ENCODE results near the gene AQP3. TPM values are rescaled to one million over a fixed set of nuclear protein-coding genes. Genes with fewer than 3 reads are reported as not detected.

Gene AQP3
- total RNA-seq, 1 experiment from 2014 or later = 24.8 TPM

GRCh38 chr9:33437205-33437604 is 10.2 kb downstream of the AQP3 start:
- no TSS peak for BruUV-seq (replicated peaks)
- CTCF ChIA-PET = interaction anchor here (1.7 kb wide), 1 partner anchor 16 kb away, joined by 5 read pairs; no protein-coding TSS in a partner anchor
- peaks cover 59% of the 10 kb centered on the region for H3K4me1 ChIP-seq
- no peaks in the 10 kb centered on the region for H3K27me3 ChIP-seq (replicated peaks; ENCODE audit: control insufficient read depth, insufficient read depth, low read length)
- TF ChIP-seq CTCF (IDR thresholded peaks at IDR 0.05; ENCODE audit: insufficient read depth in 1 of 2, low read depth in 1 of 2, low read length in 1 of 2, severe bottlenecking in 1 of 2, unreplicated experiment in 1 of 2) = no peak
- H3K36me3 Mint-ChIP-seq (ENCODE audit: insufficient read depth, unreplicated experiment) = peaks cover 5% of the 10 kb centered on the region
- no peak overlapping the region for H3K4me3 ChIP-seq (ENCODE audit: low read depth, low read length)
- H3K36me3 ChIP-seq (ENCODE audit: control insufficient read depth, insufficient read depth, low read length) = no peaks in the 10 kb centered on the region
- H3K9me3 ChIP-seq = no peaks in the 10 kb centered on the region
- H3K4me3 Mint-ChIP-seq (ENCODE audit: unreplicated experiment) = no peak overlapping the region
- DNase-seq = no peak
- POLR2A ChIA-PET = interaction anchor here (0.6 kb wide), 1 partner anchor 10 kb away, joined by 4 read pairs; the partner anchor contains the start of gene AQP3
- no peaks in the 10 kb centered on the region for H3K27me3 Mint-ChIP-seq (ENCODE audit: insufficient read depth, unreplicated experiment)
- peaks cover 51% of the 10 kb centered on the region for H3K4me1 Mint-ChIP-seq (ENCODE audit: low read depth, unreplicated experiment)
- no peaks in the 10 kb centered on the region for H3K9me3 Mint-ChIP-seq (ENCODE audit: unreplicated experiment)
- intact Hi-C loops (cut with micrococcal nuclease; ENCODE audit: unreplicated experiment) = no loop called here
- H3K27ac Mint-ChIP-seq (ENCODE audit: unreplicated experiment) = peak overlapping the region; percentile 34

DNA sequence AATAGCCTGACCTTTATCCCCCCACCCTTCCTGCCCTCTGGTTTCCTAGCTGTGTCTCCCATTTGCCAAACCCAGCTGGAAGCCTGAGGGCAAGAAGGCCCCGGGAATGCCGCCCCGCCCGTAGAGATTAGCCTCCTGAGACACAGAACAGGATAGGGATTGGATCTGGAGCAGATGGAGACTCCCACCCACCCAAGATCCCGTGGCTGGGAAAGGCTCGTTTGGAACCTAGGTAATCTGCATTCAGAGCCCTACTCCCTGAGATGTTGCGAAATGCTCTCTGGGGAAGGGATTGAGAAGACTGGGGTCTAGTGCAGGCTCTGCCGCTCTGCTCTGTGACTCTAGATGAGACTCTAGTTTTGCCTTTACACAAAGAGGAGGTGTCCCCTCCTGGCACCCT is 10.9 kb downstream of the AQP3 start:
- no TSS peak for BruUV-seq (replicated peaks)
- no peaks in the 10 kb centered on the region for H3K9me3 Mint-ChIP-seq (ENCODE audit: unreplicated experiment)
- no peaks in the 10 kb centered on the region for H3K27me3 Mint-ChIP-seq (ENCODE audit: insufficient read depth, unreplicated experiment)
- intact Hi-C loops (cut with micrococcal nuclease; ENCODE audit: unreplicated experiment) = no loop called here
- peak; percentile 49 to 80 for DNase-seq
- ChIA-PET POLR2A (interaction anchor here (1.0 kb wide), 1 partner anchor 11 kb away, joined by 4 read pairs; the partner anchor contains the start of gene AQP3), CTCF (interaction anchor here (1.7 kb wide), 1 partner anchor 17 kb away, joined by 5 read pairs; no protein-coding TSS in a partner anchor)
- H3K4me3 Mint-ChIP-seq (ENCODE audit: unreplicated experiment) = no peak overlapping the region
- H3K36me3 Mint-ChIP-seq (ENCODE audit: insufficient read depth, unreplicated experiment) = no peaks in the 10 kb centered on the region
- no peak overlapping the region for H3K4me3 ChIP-seq (ENCODE audit: low read depth, low read length)
- TF ChIP-seq CTCF (IDR thresholded peaks at IDR 0.05; ENCODE audit: insufficient read depth in 1 of 2, low read depth in 1 of 2, low read length in 1 of 2, severe bottlenecking in 1 of 2, unreplicated experiment in 1 of 2) = no peak
- H3K9me3 ChIP-seq = no peaks in the 10 kb centered on the region
- peaks cover 54% of the 10 kb centered on the region for H3K4me1 Mint-ChIP-seq (ENCODE audit: low read depth, unreplicated experiment)
- H3K36me3 ChIP-seq (ENCODE audit: control insufficient read depth, insufficient read depth, low read length) = no peaks in the 10 kb centered on the region
- H3K4me1 ChIP-seq = peaks cover 59% of the 10 kb centered on the region
- peak overlapping the region; percentile 34 for H3K27ac Mint-ChIP-seq (ENCODE audit: unreplicated experiment)
- no peaks in the 10 kb centered on the region for H3K27me3 ChIP-seq (replicated peaks; ENCODE audit: control insufficient read depth, insufficient read depth, low read length)

GRCh38 chr9:33435821-33436277 is 11.5 kb downstream of the AQP3 start:
- peaks cover 59% of the 10 kb centered on the region for H3K4me1 ChIP-seq
- ChIA-PET CTCF (no interaction called here), POLR2A (interaction anchor here (1.0 kb wide), 1 partner anchor 11 kb away, joined by 4 read pairs; the partner anchor contains the start of gene AQP3)
- Mint-ChIP-seq H3K27ac (ENCODE audit: unreplicated experiment) (peak overlapping the region; percentile 34), H3K4me1 (ENCODE audit: low read depth, unreplicated experiment) (peaks cover 56% of the 10 kb centered on the region), H3K36me3 (ENCODE audit: insufficient read depth, unreplicated experiment) (no peaks in the 10 kb centered on the region), H3K9me3 (ENCODE audit: unreplicated experiment) (no peaks in the 10 kb centered on the region), H3K27me3 (ENCODE audit: insufficient read depth, unreplicated experiment) (no peaks in the 10 kb centered on the region), H3K4me3 (ENCODE audit: unreplicated experiment) (no peak overlapping the region)
- DNase-seq = no peak
- H3K27me3 ChIP-seq (replicated peaks; ENCODE audit: control insufficient read depth, insufficient read depth, low read length) = no peaks in the 10 kb centered on the region
- no peaks in the 10 kb centered on the region for H3K9me3 ChIP-seq
- TF ChIP-seq CTCF (IDR thresholded peaks at IDR 0.05; ENCODE audit: insufficient read depth in 1 of 2, low read depth in 1 of 2, low read length in 1 of 2, severe bottlenecking in 1 of 2, unreplicated experiment in 1 of 2) = no peak
- no peaks in the 10 kb centered on the region for H3K36me3 ChIP-seq (ENCODE audit: control insufficient read depth, insufficient read depth, low read length)
- H3K4me3 ChIP-seq (ENCODE audit: low read depth, low read length) = no peak overlapping the region
- no TSS peak for BruUV-seq (replicated peaks)
- intact Hi-C loops (cut with micrococcal nuclease; ENCODE audit: unreplicated experiment) = no loop called here
